OCI-M2 (cell line): Measurements from ENCODE around the gene POLR2F.
"Not testable (repeated sequence)": the region's sequence is repeated elsewhere in the genome, so short reads cannot be mapped to it uniquely, and the experiment has no call there.

ENCODE experiments used
- DNase-seq: peaks from one replicate; lab custom pipeline; 2025; ENCODE audit not compliant: unreplicated experiment; lab: John Stamatoyannopoulos, UW

The POLR2F gene

DNA sequence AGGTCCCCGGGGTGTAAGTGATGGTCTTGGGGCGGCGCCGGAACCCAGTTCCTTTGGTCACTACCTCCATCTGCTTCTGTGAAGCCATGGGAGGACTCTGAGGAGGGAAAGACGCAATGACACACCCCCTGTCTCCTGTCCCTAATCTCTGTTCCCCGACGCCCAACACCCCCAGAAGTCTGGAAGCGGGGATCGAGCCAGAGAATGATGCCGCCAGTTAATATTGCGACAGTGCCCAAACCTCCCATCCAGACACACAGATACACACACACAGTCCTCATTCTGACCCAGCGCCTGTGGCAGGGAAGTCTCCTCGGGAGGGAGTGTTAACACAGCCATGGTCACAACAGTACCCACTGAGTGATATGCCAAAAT, 450 bp upstream of the POLR2F start:
- DNase-seq: no peak

DNA sequence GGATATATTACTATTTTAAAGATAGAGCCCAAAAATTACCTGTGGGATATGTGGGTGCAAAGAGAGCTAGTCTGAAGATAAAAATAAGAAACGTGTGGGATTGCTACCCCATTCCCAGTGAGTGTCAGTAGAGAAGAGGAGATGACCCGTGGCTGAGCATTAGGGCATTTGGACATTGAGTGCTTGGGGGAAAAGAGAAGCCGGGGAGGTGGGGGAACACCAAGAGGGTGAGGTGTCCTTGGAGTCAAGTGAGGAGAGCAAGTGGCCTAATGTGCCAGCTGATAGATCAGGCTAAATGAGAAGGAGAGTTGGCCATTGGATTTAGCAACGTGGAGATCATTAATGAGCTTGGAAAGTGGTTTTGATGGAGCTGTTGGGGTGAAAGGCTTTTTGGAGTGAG, 1.2 kb downstream of the POLR2F start:
- DNase-seq: no peak

DNA sequence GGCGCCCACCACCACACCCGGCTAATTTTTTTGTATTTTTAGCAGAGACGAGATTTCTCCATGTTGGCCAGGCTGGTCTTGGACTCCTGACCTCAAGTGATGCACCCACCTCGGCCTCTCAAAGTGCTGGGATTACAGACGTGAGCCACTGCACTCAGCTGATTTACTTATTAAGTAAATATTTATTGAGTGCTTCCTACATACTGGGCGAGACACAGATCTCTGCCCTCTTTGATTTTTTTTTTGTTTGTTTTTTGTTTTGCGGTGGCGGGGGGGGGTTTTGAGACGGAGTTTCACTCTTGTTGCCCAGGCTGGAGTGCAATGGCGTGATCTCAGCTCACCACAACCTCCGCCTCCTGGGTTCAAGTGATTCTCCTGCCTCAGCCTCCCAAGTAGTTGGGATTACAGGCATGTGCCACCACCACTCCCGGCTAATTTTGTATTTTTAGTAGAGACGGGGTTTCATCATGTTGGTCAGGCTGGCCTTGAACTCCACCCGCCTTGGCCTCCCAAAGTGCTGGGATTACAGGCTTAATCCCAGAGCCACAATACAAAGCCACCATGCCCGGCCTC, 2.4 kb downstream of the POLR2F start:
- DNase-seq: not testable (repeated sequence)

DNA sequence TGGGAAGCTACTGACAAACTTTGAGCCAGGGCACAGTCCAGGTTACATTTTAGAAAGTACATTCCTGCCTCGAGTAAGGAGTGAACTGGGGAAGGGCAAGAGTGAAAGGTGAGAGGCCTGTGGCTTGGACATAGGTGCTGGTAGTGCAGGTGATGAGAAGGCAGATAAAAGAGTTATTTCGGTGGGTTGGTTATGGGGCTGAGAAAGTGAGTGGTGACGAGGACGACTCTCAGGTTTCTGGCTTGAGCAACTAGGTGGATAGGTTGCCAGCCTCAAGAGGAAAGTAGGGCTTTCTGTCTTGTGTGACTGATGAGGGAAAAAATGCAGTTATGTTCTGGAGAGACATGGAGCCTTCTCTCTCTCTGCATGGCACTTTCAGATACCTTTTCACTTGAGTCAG, 3.7 kb downstream of the POLR2F start:
- no peak for DNase-seq

DNA sequence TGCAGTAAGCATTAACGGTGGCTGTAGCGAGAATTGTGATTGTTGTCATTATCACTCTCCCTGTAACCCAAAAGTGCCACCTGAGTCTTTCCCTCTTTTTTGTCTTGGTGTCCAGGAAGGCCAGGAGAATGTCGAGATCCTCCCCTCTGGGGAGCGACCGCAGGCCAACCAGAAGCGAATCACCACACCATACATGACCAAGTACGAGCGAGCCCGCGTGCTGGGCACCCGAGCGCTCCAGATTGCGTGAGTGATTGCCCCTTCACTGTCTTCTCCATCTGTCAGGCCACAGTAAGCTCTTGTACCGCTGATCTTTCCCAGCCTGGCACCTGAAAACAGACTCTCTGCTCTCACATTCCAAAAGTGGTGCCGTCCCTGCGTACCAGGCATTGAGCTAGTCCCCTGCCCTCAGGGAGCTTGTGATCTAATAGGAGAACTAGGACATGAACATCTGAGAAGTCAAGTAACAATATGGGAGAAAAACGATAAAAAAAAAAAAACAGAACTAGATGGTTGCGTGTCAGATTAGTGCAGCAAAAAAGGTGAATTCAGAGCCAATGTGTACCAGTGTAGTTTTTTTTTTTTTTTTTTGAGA, 5.8 kb downstream of the POLR2F start:
- no peak for DNase-seq

DNA sequence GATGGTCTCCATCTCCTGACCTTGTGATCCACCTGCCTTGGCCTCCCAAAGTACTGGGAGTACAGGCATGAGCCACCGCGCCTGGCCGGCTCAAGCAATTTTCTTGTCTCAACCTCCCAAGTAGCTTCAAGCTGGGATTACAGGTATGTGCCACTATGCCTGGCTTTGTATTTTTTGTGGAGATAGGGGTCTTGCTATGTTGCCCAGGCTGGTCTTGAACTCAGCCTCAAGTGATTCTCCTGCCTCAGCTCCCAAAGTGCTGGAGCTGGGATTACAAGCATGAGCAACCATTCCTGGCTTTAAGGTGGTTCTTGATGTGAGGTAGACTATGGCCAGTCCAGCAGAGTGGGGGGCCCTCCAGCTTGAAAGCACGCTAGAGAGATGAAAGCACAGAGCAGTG, 7.6 kb downstream of the POLR2F start:
- no peak for DNase-seq

DNA sequence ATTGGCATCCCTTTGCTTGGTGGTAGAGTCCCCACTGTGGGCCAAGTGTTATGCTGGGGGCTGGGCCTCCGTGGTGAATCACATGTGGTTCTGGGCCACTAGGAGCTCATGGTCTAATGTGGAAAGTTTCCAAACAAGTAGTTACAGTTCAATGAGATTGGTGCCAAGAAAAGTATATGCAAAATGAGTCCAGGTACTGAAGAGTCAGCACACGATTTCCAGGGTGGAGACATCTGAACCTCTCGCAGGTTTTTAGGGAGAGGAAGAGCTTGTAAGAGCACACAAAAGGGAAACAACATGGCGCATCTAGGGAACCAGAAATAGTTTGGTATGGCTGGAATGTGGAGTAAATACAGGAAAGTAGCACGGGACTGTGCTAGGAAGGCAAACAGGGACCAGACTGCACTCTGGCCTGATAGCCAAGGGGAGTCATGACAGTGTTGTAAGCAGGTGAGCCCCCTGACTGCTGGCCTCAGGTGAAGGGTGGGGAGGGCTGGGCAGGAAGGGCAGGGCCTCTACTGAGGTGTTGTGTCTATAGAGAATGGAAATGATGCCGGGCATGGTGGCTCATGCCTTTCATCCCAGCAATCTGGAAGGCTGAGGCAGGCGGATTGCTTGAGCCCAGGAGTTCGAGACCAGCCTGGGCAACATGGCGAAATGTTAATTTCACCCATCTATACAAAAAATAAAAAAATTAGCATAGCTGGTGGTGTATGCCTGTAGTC, 12.6 kb downstream of the POLR2F start:
- DNase-seq: no peak

DNA sequence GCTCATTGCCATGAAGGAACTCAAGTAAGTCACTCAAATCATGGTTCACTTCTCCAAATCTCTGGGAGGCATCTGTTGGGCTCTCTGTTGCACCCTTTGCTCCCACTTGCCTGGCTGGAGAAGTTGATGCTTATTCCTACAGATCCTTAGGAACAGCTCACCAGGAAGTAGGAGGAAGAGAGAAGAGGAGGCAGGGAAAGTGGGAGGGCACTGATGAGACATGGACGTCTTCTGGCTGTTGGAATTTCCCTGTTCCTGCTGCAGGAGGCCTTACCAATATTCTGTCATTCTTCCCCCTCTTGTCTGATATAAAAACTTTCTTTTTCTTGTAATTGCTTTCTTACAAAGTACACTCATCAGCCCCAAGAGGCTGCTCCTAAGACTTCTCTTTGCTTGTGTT, 13.6 kb downstream of the POLR2F start:
- no peak for DNase-seq

DNA sequence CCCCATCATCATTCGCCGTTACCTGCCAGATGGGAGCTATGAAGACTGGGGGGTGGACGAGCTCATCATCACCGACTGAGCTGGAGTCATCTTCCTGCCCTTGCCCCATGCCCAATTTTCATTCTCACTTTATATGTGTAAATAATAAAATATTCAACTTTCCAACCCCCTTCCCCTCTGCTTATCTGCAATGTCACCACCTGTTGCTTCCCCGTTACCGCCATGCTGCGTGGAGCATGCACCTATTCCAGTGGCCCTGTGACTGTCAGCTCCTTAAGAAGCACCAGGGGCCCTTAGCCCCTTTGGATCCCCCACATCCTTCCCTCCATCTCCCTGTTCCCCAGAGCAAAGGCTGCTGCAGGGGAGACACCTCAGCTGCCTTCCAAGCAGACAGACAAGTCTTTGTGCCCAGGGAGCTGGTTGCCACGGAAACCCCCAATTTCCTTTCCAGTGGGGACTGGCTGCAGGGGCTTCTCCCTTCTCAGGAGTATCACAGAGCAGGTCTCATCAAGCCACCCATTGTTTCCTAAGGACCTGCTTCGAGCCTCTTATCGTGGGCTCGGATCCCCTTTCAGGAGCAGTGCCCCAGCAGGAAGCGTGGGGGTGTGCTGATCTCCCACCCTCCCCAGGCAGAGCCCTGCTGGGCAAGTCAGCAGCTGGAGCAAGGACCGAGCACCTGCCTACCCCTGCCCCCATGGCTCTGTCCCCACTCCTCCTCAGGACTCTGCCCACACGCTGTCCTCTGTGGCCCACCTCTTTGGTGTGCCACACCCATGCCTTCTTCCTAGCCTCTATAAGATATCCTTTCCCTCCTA, 14.3 kb downstream of the POLR2F start:
- no peak for DNase-seq

DNA sequence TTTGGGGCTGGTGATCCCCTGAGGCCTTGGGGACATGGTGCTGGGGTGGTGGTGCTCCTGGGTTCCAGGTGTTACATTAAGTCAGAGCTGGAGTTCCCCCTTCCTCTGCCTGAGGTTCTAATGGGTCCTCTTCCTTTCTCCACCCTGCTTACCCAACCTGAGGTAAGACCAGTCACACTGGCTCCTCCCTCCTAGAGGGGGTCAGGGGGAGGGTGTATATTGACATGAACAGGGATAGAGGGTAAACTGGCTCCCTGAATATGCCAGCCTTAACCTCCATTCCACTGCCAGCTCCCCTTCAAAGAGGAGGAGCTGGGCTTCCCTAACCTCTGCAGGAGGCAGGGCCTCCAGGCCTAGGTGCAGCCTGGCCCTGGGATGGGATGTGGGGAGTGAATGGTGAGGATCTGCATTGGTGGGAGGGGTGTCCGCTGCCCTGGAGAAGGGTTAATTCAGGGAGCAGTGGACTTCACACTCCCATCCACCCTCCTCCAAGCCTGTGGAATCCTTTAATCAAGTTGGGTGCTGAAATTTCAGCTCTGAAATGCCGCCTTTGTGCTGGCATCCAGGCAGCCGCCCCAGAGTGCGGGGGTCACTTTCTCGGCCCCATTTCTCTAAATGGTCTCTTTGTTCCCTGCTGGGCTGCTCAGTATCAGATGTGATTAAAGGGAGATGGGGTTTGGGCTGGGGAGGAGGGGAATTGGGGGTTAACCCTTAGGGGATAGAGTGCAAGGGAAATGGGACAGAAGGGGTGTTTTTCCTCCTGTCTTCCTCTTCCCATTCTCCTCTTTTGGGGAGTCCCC, 15.2 kb downstream of the POLR2F start:
- no peak for DNase-seq

DNA sequence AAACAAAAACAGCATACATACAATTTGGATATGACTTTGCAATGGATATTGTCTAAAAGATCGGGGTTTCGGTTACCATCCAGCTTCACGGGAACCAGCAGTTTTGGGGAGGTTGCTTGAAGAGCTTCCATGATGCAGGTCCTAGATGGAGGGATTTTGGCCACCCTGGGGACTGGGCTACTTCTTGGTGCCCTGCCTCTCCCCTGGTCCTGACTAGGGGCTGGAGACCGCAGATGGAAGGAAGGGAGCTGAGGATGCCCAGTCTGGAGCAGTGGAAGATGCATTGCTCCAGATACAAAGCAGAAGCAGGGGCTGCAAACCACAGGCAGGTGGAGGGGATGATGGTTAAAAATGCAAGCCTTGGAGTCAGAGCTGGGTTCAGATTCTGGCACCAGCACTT, 17.4 kb downstream of the POLR2F start:
- DNase-seq: no peak

DNA sequence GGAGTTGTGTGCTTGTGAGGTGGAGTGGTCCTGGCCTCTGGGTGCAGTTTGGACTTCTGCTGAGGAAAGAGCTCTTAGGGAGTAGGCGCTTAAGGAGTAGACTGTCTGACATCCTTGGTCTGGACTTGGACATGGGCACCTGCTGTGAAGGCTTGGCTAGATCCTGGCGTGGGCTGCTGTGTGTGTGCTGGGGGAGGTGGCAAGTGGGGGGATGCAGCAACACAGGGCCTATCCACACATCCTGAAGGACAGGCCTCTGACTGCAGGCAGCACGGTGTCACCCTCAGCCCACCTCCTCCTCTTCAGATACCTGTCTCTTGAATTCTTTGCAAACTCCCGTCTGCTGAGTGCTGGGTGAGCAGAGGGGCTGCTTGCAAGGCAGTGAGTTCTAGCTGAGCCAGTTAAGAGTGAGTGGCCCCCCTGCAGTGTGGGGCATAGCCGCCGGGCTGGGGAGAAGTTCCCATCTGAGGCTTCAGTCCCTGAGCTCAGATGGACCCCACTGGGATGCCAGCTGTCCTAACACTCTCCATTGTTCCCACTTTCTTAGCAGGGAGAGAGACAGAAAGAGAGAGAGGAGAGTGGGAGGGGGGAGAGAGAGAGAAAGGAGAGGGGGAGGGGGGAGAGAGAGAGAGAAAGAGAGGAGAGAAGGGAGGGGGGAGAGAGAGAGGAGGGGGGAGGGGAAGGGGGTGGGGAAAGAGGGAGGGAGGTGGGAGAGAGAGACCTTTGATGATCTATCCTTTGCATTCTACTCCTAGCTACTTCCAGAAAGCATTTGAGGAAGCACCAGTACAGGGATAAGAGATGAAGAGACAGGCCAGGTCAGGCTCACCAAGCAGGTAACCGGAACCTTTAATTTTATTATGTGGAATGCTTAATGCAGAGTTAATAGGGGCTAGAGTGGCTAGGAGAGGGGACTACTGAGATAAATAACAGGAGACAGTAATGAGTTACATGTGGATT, 18.3 kb downstream of the POLR2F start:
- no peak for DNase-seq

DNA sequence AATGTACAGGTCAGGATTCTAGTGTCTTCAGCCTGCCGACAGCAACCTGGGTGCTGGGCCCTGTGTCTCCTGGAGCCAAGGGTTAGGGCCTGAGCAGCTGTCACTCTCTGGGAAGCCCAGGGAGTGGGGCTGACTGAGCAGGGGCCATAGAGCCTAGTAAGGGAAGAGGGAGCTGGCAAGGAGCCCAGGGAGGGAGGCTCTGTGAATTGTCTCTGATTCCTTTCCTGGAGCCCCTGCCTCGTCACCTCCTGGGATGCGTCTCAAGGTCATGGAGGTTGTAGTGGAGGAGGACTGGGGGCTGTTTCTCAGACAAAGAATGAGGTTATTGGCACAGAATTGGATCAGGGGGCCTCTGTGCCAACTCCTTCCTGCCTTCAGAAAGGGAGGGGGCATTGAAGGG, 19.0 kb downstream of the POLR2F start:
- no peak for DNase-seq

DNA sequence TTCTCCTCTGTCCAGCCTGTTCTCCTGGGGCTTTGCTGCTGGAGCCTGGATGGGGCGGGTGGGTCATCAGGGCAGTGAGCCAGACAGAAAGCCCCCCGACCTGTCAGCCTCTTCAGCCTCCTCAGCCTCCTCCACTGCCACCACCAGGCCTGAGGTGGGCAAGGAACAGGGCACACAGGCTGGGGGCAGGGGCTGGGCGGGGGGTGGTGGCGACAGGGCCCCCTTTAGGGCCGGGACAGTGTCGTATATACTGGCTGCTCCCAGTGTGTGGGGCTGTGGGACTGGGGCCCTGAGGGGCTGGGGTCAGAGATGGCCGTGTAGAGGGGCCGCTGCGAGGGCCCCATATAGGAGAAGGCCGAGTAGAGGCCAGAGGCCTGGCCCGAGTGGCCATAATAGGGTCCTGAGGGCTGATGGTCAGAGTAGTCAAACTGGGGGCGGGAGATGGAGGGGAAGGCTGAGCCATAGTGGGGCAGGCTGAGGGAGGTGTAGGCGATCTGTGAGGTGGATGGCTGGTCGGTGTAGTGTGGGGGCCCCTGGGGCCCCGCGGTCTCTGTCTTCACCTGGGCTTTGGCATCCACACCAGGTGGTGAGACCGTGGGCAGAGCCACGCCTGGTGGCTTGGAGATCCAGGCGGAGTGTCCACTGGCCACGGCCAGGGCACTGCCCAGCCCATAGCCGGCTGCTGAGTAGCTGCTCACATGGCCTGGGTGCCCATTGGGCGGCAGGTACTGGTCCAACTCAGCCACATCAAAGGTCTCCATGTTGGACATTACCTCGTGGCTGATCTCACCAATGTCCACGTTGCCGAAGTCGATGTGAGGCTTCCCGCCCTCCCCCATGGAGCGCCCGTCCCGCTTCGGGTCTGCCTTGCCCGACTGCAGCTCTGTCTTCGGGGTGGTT, 20.0 kb downstream of the POLR2F start:
- DNase-seq: no peak

DNA sequence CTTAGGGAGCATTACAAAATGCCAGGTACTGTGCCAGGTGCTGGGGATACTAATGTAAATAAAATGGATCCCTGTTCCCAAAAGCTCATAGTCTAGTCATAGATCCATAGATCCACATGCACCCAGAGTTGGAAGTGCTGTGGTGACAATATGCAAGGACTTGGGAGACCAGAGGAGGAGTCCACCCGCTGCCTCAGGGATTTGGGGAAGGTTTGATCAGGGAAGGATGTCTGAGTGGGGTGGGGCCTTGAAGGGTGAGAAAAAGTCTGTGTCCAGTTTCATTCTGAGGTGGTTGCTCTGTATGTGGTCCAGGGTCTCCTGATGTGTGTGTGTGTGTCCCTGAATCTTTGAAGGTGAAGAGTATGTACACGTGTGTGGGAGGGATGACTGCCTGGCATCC, 21.7 kb downstream of the POLR2F start:
- DNase-seq: no peak

DNA sequence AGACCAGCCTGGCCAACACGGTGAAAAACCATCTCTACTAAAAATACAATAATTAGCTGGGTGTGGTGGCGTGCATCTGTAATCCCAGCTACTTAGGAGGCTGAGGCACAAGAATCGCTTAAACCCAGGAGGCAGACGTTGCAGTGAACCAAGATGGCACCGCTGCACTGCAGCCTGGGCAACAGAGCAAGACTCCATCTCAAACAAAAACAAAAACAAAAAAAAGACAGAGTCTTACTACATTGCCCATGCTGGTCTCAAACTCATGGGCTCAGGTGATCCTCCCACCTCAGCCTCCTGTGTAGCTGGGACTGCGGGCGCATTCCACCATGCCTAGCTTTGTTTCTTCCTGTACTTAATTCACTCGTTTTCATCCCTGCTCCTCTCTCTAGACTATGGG, 22.5 kb downstream of the POLR2F start:
- not testable (repeated sequence) for DNase-seq

DNA sequence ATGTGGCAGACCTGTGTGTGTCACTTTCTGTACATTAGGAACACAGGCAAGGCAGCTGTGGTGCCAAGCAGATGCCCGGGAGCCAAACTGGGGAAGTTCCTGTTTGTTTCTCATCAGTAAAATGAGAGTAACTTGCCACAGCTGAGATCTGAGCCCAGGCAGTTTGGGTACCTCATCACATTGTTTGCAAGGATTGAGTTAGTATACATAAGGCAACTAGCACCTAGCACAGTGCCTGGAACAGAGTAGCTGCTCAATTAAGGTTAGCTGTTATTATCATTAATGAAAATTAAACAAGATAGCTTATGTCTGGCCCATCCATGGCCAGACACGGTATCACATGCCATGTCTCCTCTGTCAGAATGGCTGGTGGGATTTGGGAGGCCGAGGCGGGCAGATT, 23.0 kb downstream of the POLR2F start:
- no peak for DNase-seq

DNA sequence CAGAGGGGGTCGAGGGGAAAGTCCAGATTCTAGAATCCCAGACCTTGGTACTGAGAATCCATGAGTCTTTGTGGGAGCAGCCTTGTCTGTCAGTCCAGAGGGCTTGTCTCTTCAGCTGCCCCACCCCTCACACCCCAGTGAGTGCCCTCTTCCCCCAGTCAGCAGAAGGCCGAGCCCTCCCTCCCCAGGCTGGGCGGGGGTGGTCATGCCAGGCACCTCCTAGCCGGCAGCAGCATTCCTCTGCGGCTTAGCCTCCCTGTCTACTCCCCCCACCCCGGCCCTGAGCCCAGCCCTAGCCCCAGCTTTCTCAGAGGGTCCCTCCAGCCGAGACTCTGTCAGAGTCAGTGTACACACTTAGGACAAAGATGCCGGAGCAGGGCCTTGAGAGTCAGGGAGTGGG, 26.3 kb downstream of the POLR2F start:
- DNase-seq: no peak
